IMR-90 (cell line): Measurements from ENCODE around the gene JAKMIP1. TPM values are rescaled to one million over a fixed set of nuclear protein-coding genes. Genes with fewer than 3 reads are reported as not detected.
A peak's percentile ranks its signal among the peaks of the same experiment; 100 is the strongest.

Experiments
- ATAC-seq: fragments of 200-7000 bp; cut with Tn5 transposase; 2 replicates; pipeline ENCODE4 v1.9.1; 2020; ENCODE audit warnings: low read depth, mild to moderate bottlenecking, moderate library complexity
- BruUV-seq: library from RNA; stranded (reverse); fragments of 400-500 nt; replicated peaks from 2 replicates; lab custom pipeline; 2021; lab: Mats Ljungman, UMichigan
- CTCF ChIA-PET: fragments of 300-600 bp; formaldehyde crosslinking; extraction: SDS; loops from one replicate; lab custom pipeline; 2021; ENCODE audit warnings: antibody characterized with exemption; lab: Yijun Ruan, JAX
- POLR2A ChIA-PET: fragments of 300-600 bp; sonication (Branson Sonifier 250); formaldehyde crosslinking; loops from one replicate; lab custom pipeline; 2022; ENCODE audit warnings: antibody characterized with exemption; ENCODE audit not compliant: unreplicated experiment; lab: Charles Lee
- DNase-seq: peaks from one replicate; pipeline ENCODE4 v3.0.0; 2013
- H2AFZ ChIP-seq: replicated peaks from 2 replicates; pipeline ENCODE3; 2013; ENCODE audit warnings: low read length, mild to moderate bottlenecking; ENCODE audit not compliant: poor library complexity
- H2AK5ac ChIP-seq: 2 replicates; pipeline ENCODE4 v1.6.1; 2013; ENCODE audit warnings: low read depth, low read length, inconsistent platforms
- H2AK9ac ChIP-seq: replicated peaks from 2 replicates; pipeline ENCODE3; 2013; ENCODE audit warnings: mild to moderate bottlenecking, low read depth, low read length, moderate library complexity; ENCODE audit not compliant: poor library complexity
- H2BK120ac ChIP-seq: 2 replicates; pipeline ENCODE4 v1.6.1; 2013; ENCODE audit warnings: low read depth, low read length, inconsistent platforms
- H2BK15ac ChIP-seq: 3 replicates; pipeline ENCODE4 v1.6.1; 2013; ENCODE audit warnings: low read depth, low read length, inconsistent platforms
- H2BK20ac ChIP-seq: 2 replicates; pipeline ENCODE4 v1.6.1; 2013; ENCODE audit warnings: low read depth, mild to moderate bottlenecking, inconsistent platforms, low read length, moderate library complexity
- H2BK5ac ChIP-seq: 2 replicates; pipeline ENCODE4 v1.6.1; 2013; ENCODE audit warnings: mild to moderate bottlenecking, low read depth, low read length, inconsistent platforms; ENCODE audit not compliant: poor library complexity, severe bottlenecking
- H3K14ac ChIP-seq: replicated peaks from 2 replicates; pipeline ENCODE4 v1.6.1; 2013; ENCODE audit warnings: low read depth, low read length, inconsistent platforms
- H3K18ac ChIP-seq: 2 replicates; pipeline ENCODE4 v1.6.1; 2013; ENCODE audit warnings: low read depth, low read length, control low read depth
- H3K23ac ChIP-seq: 2 replicates; pipeline ENCODE4 v1.6.1; 2013; ENCODE audit warnings: low read depth, low read length, inconsistent platforms
- H3K27ac ChIP-seq: 2 replicates; pipeline ENCODE4 v1.5.1; 2013; ENCODE audit warnings: mild to moderate bottlenecking, control low read depth, low read length; ENCODE audit not compliant: insufficient read depth
- H3K27me3 ChIP-seq: 2 replicates; pipeline ENCODE4 v1.6.1; 2013; ENCODE audit warnings: low read length; ENCODE audit not compliant: control insufficient read depth, insufficient read depth
- H3K36me3 ChIP-seq: 2 replicates; pipeline ENCODE4 v1.6.1; 2013; ENCODE audit warnings: low read length, mixed read lengths; ENCODE audit not compliant: control insufficient read depth, insufficient read depth
- H3K4ac ChIP-seq: 2 replicates; pipeline ENCODE4 v1.6.1; 2013; ENCODE audit warnings: low read depth, low read length, inconsistent platforms
- H3K4me1 ChIP-seq: 2 replicates; pipeline ENCODE4 v1.6.1; 2013; ENCODE audit warnings: low read length, mixed read lengths; ENCODE audit not compliant: control insufficient read depth, insufficient read depth
- H3K4me2 ChIP-seq: 2 replicates; pipeline ENCODE4 v1.6.1; 2013; ENCODE audit warnings: low read depth, mild to moderate bottlenecking, control low read depth, low read length, moderate library complexity
- H3K4me3 ChIP-seq: 2 replicates; pipeline ENCODE4 v1.5.1; 2013; ENCODE audit warnings: low read depth, mild to moderate bottlenecking, control low read depth, low read length, moderate library complexity; ENCODE audit not compliant: insufficient read depth
- H3K56ac ChIP-seq: 2 replicates; pipeline ENCODE4 v1.6.1; 2013; ENCODE audit warnings: low read length, inconsistent platforms; ENCODE audit not compliant: insufficient read depth; ENCODE audit errors: extremely low read depth
- H3K79me1 ChIP-seq, 2 experiments: 2 replicates each; pipeline ENCODE4 v1.6.1; 2013; ENCODE audit warnings: low read length in 2 of 2, inconsistent platforms in 1 of 2, low read depth in 1 of 2
- H3K9ac ChIP-seq: 2 replicates; pipeline ENCODE4 v1.6.1; 2013; ENCODE audit warnings: low read depth, low read length, control low read depth
- H3K9me1 ChIP-seq: 2 replicates; pipeline ENCODE4 v1.6.1; 2013; ENCODE audit warnings: low read length, inconsistent platforms; ENCODE audit not compliant: insufficient read depth
- H3K9me3 ChIP-seq: 2 replicates; pipeline ENCODE4 v1.6.1; 2013; ENCODE audit warnings: low read length; ENCODE audit not compliant: control insufficient read depth, insufficient read depth
- H4K20me1 ChIP-seq: 2 replicates; pipeline ENCODE4 v1.6.1; 2013; ENCODE audit warnings: low read length, inconsistent platforms; ENCODE audit not compliant: insufficient read depth
- H4K5ac ChIP-seq: 2 replicates; pipeline ENCODE4 v1.6.1; 2013; ENCODE audit warnings: mild to moderate bottlenecking, low read depth, low read length, control low read depth
- H4K8ac ChIP-seq, 2 experiments: 2 replicates each; pipeline ENCODE4 v1.6.1; 2013; ENCODE audit warnings: low read depth in 2 of 2, low read length in 2 of 2, control low read depth in 1 of 2, inconsistent platforms in 1 of 2
- H4K91ac ChIP-seq: 2 replicates; pipeline ENCODE4 v1.6.1; 2013; ENCODE audit warnings: low read depth, low read length, inconsistent platforms; ENCODE audit not compliant: insufficient read depth
- BHLHE40 ChIP-seq: fragments of 150-350 bp; IDR thresholded peaks from 2 replicates; pipeline ENCODE4 v1.6.1; 2016; ENCODE audit warnings: mild to moderate bottlenecking, low read depth, low read length
- CEBPB ChIP-seq: IDR thresholded peaks from 2 replicates; pipeline ENCODE4 v1.6.1; 2012; ENCODE audit warnings: low read depth, low read length, improper control_type of control experiment
- CHD1 ChIP-seq: IDR thresholded peaks from 2 replicates; pipeline ENCODE4 v1.6.1; 2012; ENCODE audit warnings: low read depth, low read length, improper control_type of control experiment
- FOS ChIP-seq: fragments of 150-350 bp; IDR thresholded peaks from 2 replicates; pipeline ENCODE4 v1.6.1; 2016; ENCODE audit warnings: low read depth, low read length
- MAFK ChIP-seq: IDR thresholded peaks from 2 replicates; pipeline ENCODE4 v1.6.1; 2012; ENCODE audit warnings: low read depth, low read length, improper control_type of control experiment
- MXI1 ChIP-seq: IDR thresholded peaks from 2 replicates; pipeline ENCODE4 v1.6.1; 2012; ENCODE audit warnings: low read depth, mild to moderate bottlenecking, low read length, moderate library complexity, borderline replicate concordance
- NFE2L2 ChIP-seq: fragments of 150-350 bp; IDR thresholded peaks from 2 replicates; pipeline ENCODE4 v1.6.1; 2016; ENCODE audit warnings: low read depth, mild to moderate bottlenecking, low read length
- POLR2A ChIP-seq: IDR thresholded peaks from 2 replicates; pipeline ENCODE4 v1.6.1; 2012; ENCODE audit warnings: mild to moderate bottlenecking, low read depth, low read length
- RAD21 ChIP-seq: IDR thresholded peaks from 2 replicates; pipeline ENCODE4 v1.6.1; 2012; ENCODE audit warnings: low read length, improper control_type of control experiment
- RCOR1 ChIP-seq: IDR thresholded peaks from 2 replicates; pipeline ENCODE4 v1.6.1; 2012; ENCODE audit warnings: mild to moderate bottlenecking, low read length, improper control_type of control experiment; ENCODE audit not compliant: insufficient replicate concordance
- RFX5 ChIP-seq: IDR thresholded peaks from 2 replicates; pipeline ENCODE4 v1.8.0; 2012; ENCODE audit warnings: low read depth, mild to moderate bottlenecking, low read length, moderate library complexity
- SMC3 ChIP-seq: fragments of 150-350 bp; IDR thresholded peaks from 2 replicates; pipeline ENCODE4 v1.6.1; 2016; ENCODE audit warnings: low read depth, mild to moderate bottlenecking, antibody characterized with exemption, low read length, moderate library complexity
- WGBS, 2 experiments: methylation state at CpG; one replicate each; pipeline versions ENCODE4 v1.1.5 to v1.1.7; 2013; ENCODE audit warnings: missing lambda C conversion rate in 2 of 2; ENCODE audit not compliant: insufficient read length in 1 of 2; ENCODE audit errors: extremely low coverage in 2 of 2; 5-methylcytosine and 5-hydroxymethylcytosine counted together
- dilution Hi-C: fragments of 300-500 bp; cut with HindIII; formaldehyde crosslinking; loops from one replicate; pipeline ENCODE4 v1.14.3; 2018; ENCODE audit warnings: low sequenced_read_pairs; ENCODE audit not compliant: unreplicated experiment
- in situ Hi-C: fragments of 300-500 bp; cut with MboI; formaldehyde crosslinking; loops from 3 replicates; pipeline ENCODE4 v1.14.3; 2019; ENCODE audit warnings: low sequenced_read_pairs, inconsistent platforms, mixed read lengths
- intact Hi-C: fragments of 100-400 bp; cut with micrococcal nuclease; formaldehyde crosslinking; loops from 2 replicates; pipeline ENCODE4 v1.10.0; 2022
- polyA plus RNA-seq, 3 experiments: library from polyadenylated mRNA; depleted of rRNA; stranded (reverse); fragments of >200 nt; gene quantifications; 2 replicates each; pipeline ENCODE4 v1.2.3, GENCODE V29; 2012; ENCODE audit warnings: low replicate concordance in 1 of 3
- total RNA-seq: library from RNA; depleted of rRNA; stranded (reverse); fragments of >200 nt; gene quantifications from 2 replicates; pipeline ENCODE4 v1.2.3, GENCODE V29; 2012
- TF ChIP-seq, protein P1 (sequence below): conservative IDR thresholded peaks from 2 replicates; pipeline ENCODE4 v1.5.1; 2012; ENCODE audit warnings: mild to moderate bottlenecking, low read depth, low read length, improper control_type of control experiment
- TF ChIP-seq, protein P2 (sequence below): fragments of 150-350 bp; IDR thresholded peaks from 2 replicates; pipeline ENCODE4 v1.6.1; 2017; ENCODE audit warnings: mild to moderate bottlenecking, antibody characterized with exemption, low read length, low read depth
- TF ChIP-seq, protein P3 (sequence below): fragments of 150-350 bp; IDR thresholded peaks from 2 replicates; pipeline ENCODE4 v1.6.1; 2016; ENCODE audit warnings: low read depth, mild to moderate bottlenecking, low read length, moderate library complexity, borderline replicate concordance

Gene JAKMIP1
- total and polyA plus RNA-seq, 2 of the 4 experiments (the other 2 are of a cell fraction), result not detected

DNA sequence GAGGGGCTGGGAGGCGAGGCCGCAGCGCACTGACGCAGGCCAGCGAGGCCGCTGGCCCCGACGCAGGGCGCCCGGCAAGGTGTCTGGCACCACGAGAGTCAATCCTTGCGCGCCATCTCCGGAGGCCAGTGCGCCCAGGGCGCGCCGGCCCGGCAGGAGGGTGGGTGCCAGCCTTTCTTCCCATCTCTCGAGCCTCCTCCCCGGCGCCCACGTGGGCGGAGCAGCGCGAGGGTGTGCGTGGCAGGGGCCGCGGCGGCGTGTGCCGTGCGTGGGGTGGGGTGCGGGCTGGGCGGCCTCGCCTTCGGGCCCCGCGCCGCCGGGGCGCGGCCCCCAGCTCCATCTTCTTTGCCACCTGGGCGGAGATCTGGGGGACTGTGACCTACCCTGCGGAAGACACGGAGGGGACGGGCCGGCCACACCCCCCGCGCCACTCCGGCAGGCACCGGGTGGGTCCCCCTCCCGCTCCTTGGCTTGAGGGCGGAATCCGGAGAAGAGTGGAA, 877 bp downstream of the JAKMIP1 start:
- Histone ChIP-seq H3K4me1 (no peaks in the 10 kb centered on the region; the same call in 1 of the 2 replicates), H2BK15ac (no peak overlapping the region), H2BK120ac (no peak overlapping the region), H4K20me1 (no peaks in the 10 kb centered on the region), H4K8ac (no peak overlapping the region), H3K36me3 (no peaks in the 10 kb centered on the region), H3K9me1 (no peaks in the 10 kb centered on the region), H3K4me2 (no peak overlapping the region), H3K14ac (no peak overlapping the region), H3K27ac (no peak overlapping the region), H2BK20ac (no peak overlapping the region), H2AFZ (peak overlapping the region; percentile 56), H3K79me1 (no peaks in the 10 kb centered on the region), H3K4ac (no peak overlapping the region), H2BK5ac (no peak overlapping the region), H3K9me3 (peaks cover 2% of the 10 kb centered on the region; the same call in 1 of the 2 replicates), H3K56ac (no peak overlapping the region), H4K91ac (no peak overlapping the region), H3K4me3 (no peak overlapping the region), H2AK9ac (no peak overlapping the region), H3K9ac (no peak overlapping the region), H3K27me3 (peaks cover 41% of the 10 kb centered on the region; the same call in 1 of the 2 replicates), H3K23ac (no peak overlapping the region), H3K18ac (no peak overlapping the region), H4K5ac (no peak overlapping the region), H2AK5ac (no peak overlapping the region)
- ATAC-seq, result no peak
- dilution Hi-C loops (no loop called here), in situ Hi-C loops (no loop called here), intact Hi-C loops (no loop called here)
- POLR2A ChIA-PET, result no interaction called here
- CTCF ChIA-PET, result no interaction called here
- no peak for DNase-seq
- TF ChIP-seq SMC3 (no peak), MAFK (no peak), CHD1 (no peak), RAD21 (no peak), MXI1 (no peak), FOS (no peak), RCOR1 (no peak), RFX5 (no peak), BHLHE40 (no peak), NFE2L2 (no peak), CEBPB (no peak), POLR2A (no peak)
- TF ChIP-seq, protein P1, sequence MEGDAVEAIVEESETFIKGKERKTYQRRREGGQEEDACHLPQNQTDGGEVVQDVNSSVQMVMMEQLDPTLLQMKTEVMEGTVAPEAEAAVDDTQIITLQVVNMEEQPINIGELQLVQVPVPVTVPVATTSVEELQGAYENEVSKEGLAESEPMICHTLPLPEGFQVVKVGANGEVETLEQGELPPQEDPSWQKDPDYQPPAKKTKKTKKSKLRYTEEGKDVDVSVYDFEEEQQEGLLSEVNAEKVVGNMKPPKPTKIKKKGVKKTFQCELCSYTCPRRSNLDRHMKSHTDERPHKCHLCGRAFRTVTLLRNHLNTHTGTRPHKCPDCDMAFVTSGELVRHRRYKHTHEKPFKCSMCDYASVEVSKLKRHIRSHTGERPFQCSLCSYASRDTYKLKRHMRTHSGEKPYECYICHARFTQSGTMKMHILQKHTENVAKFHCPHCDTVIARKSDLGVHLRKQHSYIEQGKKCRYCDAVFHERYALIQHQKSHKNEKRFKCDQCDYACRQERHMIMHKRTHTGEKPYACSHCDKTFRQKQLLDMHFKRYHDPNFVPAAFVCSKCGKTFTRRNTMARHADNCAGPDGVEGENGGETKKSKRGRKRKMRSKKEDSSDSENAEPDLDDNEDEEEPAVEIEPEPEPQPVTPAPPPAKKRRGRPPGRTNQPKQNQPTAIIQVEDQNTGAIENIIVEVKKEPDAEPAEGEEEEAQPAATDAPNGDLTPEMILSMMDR, result no peak
- TF ChIP-seq, protein P2, sequence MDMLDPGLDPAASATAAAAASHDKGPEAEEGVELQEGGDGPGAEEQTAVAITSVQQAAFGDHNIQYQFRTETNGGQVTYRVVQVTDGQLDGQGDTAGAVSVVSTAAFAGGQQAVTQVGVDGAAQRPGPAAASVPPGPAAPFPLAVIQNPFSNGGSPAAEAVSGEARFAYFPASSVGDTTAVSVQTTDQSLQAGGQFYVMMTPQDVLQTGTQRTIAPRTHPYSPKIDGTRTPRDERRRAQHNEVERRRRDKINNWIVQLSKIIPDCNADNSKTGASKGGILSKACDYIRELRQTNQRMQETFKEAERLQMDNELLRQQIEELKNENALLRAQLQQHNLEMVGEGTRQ, result no peak
- TF ChIP-seq, protein P3, sequence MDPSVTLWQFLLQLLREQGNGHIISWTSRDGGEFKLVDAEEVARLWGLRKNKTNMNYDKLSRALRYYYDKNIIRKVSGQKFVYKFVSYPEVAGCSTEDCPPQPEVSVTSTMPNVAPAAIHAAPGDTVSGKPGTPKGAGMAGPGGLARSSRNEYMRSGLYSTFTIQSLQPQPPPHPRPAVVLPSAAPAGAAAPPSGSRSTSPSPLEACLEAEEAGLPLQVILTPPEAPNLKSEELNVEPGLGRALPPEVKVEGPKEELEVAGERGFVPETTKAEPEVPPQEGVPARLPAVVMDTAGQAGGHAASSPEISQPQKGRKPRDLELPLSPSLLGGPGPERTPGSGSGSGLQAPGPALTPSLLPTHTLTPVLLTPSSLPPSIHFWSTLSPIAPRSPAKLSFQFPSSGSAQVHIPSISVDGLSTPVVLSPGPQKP, result no peak
- no TSS peak for BruUV-seq
- WGBS, 2 experiments, result 0% methylated on average over 3 of the region's 55 CpGs; no CpG with 5 or more reads in 1 of the 2 experiments
